Ramos (cell line): ENCODE data around the gene TUBB2B.
"Not testable (repeated sequence)": the region's sequence is repeated elsewhere in the genome, so short reads cannot be mapped to it uniquely, and the experiment has no call there.

ENCODE experiments used
- in situ Hi-C: fragments of 300-500 bp; cut with MboI; formaldehyde crosslinking; loops from one replicate; pipeline ENCODE4 v1.14.3; 2022; ENCODE audit warnings: low sequenced_read_pairs; ENCODE audit not compliant: unreplicated experiment

The TUBB2B gene

GRCh38 chr6:3214898-3215297, 12.6 kb downstream of the TUBB2B start:
- in situ Hi-C loops, result no loop called here

GRCh38 chr6:3213334-3213695, 14.1 kb downstream of the TUBB2B start:
- in situ Hi-C loops, result no loop called here

DNA sequence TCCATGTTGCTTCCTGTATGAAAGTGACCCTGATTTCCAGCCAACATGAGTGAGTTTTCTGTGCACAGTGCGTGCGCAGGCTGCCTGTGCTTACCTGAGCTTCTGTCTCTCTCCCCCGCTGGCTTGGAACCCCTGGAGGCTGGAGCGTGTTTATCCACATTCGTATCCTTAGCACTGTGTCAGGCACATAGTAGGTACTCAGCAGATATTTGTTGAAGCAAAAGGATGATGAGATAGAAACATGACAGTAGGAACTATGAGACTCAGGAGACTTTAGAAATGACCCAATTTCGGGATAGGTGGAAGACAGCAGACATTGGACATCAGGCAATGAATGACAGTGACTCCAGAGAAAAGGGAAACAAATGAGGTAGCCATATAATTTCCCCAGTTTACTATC, 15.2 kb downstream of the TUBB2B start:
- in situ Hi-C loops, result no loop called here

DNA sequence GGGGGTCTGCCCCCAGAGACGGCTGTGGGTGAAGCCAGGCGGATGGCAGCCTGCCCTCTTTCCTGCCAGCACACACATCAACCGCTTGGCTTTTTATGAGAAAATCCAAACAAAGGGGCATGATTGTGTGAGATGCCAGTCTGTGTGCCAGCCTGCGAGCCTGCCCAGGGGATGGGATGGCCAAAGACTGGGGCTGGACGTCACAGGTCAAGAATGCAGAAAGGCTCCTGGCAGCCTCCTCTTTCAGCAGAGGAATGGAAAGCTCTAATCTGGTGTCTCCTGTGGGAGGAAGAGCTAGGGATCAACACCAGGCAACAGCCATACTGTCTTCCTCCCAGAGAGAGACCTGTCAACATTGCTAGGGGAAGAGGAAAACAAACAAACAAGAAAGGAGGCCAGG, 15.8 kb downstream of the TUBB2B start:
- in situ Hi-C loops, result no loop called here

- in situ Hi-C loops, result no loop called here
Measured at GRCh38 chr6:3210024-3210610, 17.3 kb downstream of the TUBB2B start.

DNA sequence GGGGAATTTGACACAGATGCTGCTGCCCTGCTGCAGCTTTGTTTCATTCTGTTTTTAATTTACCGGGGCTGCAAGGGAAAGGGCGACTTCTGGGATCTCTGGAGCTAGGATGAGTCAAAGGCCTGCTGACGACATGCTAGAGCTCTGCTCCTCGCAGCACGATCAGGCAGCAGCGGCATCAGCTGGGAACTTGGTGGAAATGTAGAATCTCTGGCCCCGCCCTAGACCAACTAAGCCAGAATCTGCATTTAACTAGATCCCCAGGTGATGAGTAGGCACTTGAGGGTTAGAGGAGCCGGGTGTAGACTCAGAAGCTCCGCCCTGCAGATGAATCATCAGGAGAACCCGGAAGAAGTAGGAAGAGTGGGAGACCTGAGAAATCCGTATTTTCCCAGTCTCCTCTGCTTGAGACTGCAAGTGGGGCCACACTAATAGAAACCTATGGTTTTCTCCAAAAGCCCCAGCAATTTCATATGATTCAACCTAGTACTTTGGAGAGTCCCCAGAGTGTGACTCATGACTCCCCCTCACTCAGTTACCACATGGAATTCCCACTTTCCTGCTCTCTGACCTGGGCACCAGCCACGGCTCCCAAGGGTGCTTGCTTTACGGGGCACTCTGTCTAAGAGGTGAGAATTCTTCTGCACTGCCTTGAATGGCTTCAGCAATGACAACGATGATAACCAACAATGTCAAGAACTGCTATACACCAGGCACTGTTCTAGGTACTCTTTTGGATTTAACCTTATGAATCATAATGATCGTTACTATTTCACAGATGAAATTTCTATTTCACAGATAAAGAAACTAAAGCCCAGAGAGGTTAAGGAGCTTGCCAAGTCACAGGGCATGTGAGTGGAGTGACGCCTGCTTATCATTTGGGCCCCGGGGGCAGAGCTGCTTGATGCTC, 18.1 kb downstream of the TUBB2B start:
- in situ Hi-C loops, result no loop called here

DNA sequence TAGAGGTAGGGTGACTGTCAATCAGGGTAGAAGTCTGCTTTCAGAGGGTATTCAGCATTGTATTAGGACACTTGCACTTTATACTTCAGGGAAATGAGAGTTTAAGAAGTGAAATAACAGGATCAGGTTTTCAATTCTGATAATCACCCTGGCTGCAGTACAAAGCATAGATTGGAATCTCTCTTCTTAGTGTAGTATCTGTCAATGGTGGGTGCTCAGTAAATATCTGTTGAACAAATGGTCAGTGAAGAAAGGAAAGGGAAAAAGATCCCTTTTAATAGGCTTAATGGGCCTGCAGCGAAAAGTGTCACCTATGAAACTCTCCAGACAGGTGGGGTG, 18.7 kb downstream of the TUBB2B start:
- in situ Hi-C loops, result no loop called here

DNA sequence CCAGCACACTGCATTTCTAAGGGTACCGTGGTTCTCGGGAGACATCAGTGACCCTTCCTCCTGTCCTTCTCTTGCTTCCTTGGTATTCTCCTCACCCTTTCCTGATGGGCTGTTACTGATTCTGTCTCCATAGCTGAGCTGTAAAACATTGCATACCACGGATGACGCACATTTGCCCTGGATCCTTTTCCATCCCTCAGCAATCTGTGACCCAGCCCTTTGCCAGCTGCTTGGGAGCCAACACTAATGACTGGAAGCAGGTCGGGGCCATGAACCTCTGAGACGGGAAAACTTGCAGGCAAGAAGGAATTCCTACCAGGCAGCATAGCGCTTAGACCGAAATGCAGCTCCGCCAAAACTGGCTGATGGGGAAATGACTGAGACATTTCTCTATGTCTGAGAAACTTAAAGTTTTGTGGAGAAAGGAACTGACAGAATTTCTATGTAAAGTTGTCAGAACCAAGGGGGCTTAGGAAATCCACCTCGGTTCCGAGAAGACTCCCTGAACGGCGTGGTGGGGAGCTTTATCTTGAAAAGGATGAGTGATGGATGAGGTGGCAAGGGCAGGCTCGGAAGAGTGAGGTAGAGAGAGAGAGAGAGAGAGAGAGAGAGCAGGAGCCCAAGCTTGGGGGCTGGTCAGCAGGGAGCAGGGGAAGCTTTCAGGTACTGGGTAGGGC, 19.2 kb downstream of the TUBB2B start:
- in situ Hi-C loops, result no loop called here

GRCh38 chr6:3206339-3207015, 21.0 kb downstream of the TUBB2B start:
- in situ Hi-C loops, result no loop called here

DNA sequence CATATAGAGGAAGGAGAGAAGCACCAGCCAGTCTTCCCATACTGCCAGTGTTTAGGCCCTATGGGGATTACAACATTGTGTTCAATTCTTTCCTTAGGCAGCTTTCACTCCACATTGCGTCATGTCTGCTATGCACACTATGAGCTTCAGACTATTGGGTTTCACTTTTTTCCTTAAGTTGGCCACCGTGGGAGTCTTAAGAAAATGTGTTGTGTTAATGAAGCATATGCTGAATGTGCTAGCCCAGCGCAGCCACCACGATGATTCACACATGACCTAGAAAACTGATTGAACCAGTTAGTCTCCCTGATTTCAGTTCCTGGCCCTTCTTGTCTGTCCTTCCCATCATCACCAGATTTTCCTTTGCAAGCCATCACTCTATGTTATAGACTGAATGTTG, 21.5 kb downstream of the TUBB2B start:
- in situ Hi-C loops, result no loop called here

DNA sequence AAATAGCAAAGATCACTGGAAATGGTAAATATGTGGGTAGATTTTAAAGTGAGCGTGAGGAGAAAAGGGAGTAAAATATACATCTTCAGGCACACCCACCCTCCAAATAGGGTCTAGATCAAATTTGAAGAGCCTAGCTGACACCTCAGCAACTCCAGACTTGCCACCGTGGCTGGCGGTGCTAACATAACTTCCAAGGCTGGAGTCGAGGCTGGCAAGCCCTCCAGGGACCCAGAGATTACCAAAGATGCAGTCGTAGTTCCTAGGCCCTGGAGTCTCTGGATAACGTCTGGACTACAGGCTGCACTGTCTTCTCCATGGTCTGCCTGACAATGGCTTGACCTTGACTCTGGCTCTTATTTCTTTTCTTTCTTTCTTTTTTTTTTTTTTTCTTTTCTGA, 22.5 kb downstream of the TUBB2B start:
- in situ Hi-C loops, result no loop called here

DNA sequence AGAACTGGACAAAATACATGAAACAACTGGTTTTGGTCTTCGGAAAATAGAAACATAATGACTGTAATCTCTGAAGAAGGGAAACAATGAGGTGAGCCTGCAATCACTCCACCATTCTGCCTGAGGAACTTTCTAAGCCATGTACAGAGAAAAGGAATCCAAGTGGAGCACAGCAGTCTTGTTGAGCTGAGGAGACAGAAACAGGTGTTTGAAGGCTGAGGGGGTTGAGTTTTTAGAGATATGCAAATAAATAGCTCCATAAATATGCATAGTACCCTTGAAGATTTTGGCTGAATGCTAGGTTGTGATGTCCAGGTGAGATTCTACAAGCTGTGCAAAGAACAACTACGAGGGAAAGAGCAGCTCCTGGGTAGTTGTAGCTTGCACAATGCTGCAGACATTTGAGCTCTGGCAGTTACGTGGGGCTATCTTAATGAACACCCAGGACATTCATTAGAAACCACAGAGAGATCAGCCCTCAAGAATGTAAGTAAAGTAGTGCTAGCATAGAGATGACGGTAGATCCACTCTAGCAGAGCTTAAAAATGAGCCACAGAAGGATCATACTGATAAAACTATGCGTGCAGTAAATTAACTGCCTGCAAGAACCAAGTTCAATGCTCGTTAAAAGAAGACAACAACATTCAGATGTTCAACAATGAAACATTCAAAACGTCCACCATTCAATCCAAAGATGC, 24.3 kb downstream of the TUBB2B start:
- in situ Hi-C loops, result no loop called here

DNA sequence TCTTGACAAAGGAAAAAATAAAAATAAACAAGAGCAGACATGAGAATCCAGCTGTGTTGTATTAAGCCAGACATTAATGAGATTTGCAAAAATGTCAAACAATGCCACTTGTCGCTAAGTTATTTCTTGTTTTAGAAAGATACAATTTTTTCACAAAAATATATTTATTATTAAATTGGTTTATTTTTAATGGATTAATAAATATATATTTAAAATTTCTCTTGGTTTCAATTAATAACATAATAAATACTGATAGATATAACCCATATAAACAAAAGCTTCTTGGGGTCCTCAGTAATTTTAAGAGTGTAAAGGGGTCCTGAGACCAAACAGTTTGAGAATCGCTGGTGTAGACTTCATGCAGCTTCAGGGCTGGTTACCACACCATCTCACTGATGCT, 26.1 kb downstream of the TUBB2B start:
- in situ Hi-C loops, result no loop called here

GRCh38 chr6:3200682-3201081, 26.8 kb downstream of the TUBB2B start:
- in situ Hi-C loops, result no loop called here

GRCh38 chr6:3199382-3199781, 28.1 kb downstream of the TUBB2B start:
- in situ Hi-C loops, result no loop called here

DNA sequence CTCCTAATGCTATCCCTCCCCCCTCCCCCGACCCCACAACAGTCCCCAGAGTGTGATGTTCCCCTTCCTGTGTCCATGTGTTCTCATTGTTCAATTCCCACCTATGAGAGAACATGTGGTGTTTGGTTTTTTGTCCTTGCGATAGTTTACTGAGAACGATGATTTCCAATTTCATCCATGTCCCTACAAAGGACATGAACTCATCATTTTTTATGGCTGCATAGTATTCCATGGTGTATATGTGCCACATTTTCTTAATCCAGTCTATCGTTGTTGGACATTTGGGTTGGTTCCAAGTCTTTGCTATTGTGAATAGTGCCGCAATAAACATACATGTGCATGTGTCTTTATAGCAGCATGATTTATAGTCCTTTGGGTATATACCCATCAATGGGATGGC, 29.7 kb downstream of the TUBB2B start:
- in situ Hi-C loops, result not testable (repeated sequence)

- in situ Hi-C loops, result no loop called here
Measured at GRCh38 chr6:3196770-3197169, 30.7 kb downstream of the TUBB2B start.

- in situ Hi-C loops, result no loop called here
Measured at GRCh38 chr6:3195695-3196497, 31.6 kb downstream of the TUBB2B start.

- in situ Hi-C loops, result no loop called here
Measured at GRCh38 chr6:3195420-3195694, 32.1 kb downstream of the TUBB2B start.
